ENCODE measurements around the gene WDTC1. TPM values are rescaled to one million over a fixed set of nuclear protein-coding genes. Genes with fewer than 3 reads are reported as not detected.
"Not testable (repeated sequence)": the region's sequence is repeated elsewhere in the genome, so short reads cannot be mapped to it uniquely, and the experiment has no call there.

WDTC1 gene
- total RNA-seq, 1 experiment from 2014 or later = 24.6 TPM

GRCh38 chr1:27285274-27285660 is 50.8 kb downstream of the WDTC1 start:
- CTCF ChIA-PET = interaction anchor here (0.7 to 1.2 kb wide), 3 partner anchors 10 to 281 kb away, joined by 3 to 11 read pairs (median 4); no protein-coding TSS in a partner anchor
- no peak for ATAC-seq
- BruUV-seq (replicated peaks) = no TSS peak
- Histone ChIP-seq H3K27ac (ENCODE audit: low read length) (no peak overlapping the region), H3K36me3 (ENCODE audit: control insufficient read depth, insufficient read depth, low read length) (no peaks in the 10 kb centered on the region), H3K4me1 (ENCODE audit: control insufficient read depth, insufficient read depth, low read length) (no peaks in the 10 kb centered on the region), H3K9me3 (ENCODE audit: control insufficient read depth, insufficient read depth, low read depth, low read length) (no peaks in the 10 kb centered on the region), H3K27me3 (ENCODE audit: control insufficient read depth, insufficient read depth, low read length) (no peaks in the 10 kb centered on the region), H3K4me3 (ENCODE audit: low read depth in 2 of 2, low read length in 2 of 2) (no peak overlapping the region)
- POLR2A ChIA-PET = no interaction called here
- in situ Hi-C loops (cut with HindIII; ENCODE audit: low pct_unique_long_range_greater_than_20kb, low sequenced_read_pairs) = no loop called here
- no peak for TF ChIP-seq TCF7L2 (IDR thresholded peaks at IDR 0.05; ENCODE audit: low read depth, low read length)
- TF ChIP-seq POLR2AphosphoS5 (IDR thresholded peaks at IDR 0.05; ENCODE audit: low read depth, low read length) = no peak
- TF ChIP-seq REST (IDR thresholded peaks at IDR 0.05; ENCODE audit: insufficient read depth in 1 of 2, low read depth in 2 of 2, low read length in 1 of 2) = no peak
- TF ChIP-seq SIN3A (IDR thresholded peaks at IDR 0.05; ENCODE audit: borderline replicate concordance, insufficient read depth, low read depth, low read length) = no peak
- TF ChIP-seq CTCF (IDR thresholded peaks at IDR 0.05) = no peak
- DNase-seq (ENCODE audit: low read depth, low spot score) = no peak
- intact Hi-C loops (cut with micrococcal nuclease; ENCODE audit: unreplicated experiment) = loop anchor here (10.0 kb wide), 1 partner anchor 240 kb away; no protein-coding TSS in a partner anchor

- POLR2A ChIA-PET = interaction anchor here (0.6 kb wide), 1 partner anchor 64 kb away, joined by 4 read pairs; no protein-coding TSS in a partner anchor
- CTCF ChIA-PET; BruUV-seq (replicated peaks); H3K4me3 ChIP-seq (ENCODE audit: low read depth in 2 of 2, low read length in 2 of 2); H3K27me3 ChIP-seq (ENCODE audit: control insufficient read depth, insufficient read depth, low read length); in situ Hi-C loops (cut with HindIII; ENCODE audit: low pct_unique_long_range_greater_than_20kb, low sequenced_read_pairs); H3K4me1 ChIP-seq (ENCODE audit: control insufficient read depth, insufficient read depth, low read length); H3K9me3 ChIP-seq (ENCODE audit: control insufficient read depth, insufficient read depth, low read depth, low read length); H3K36me3 ChIP-seq (ENCODE audit: control insufficient read depth, insufficient read depth, low read length); H3K27ac ChIP-seq (ENCODE audit: low read length); DNase-seq (ENCODE audit: low read depth, low spot score); ATAC-seq: not testable (repeated sequence)
- intact Hi-C loops (cut with micrococcal nuclease; ENCODE audit: unreplicated experiment) = loop anchor here (10.0 kb wide), 1 partner anchor 241 kb away; no protein-coding TSS in a partner anchor
Observed at GRCh38 chr1:27285821-27286220, 51.4 kb downstream of the WDTC1 start.

GRCh38 chr1:27289125-27289524 is 54.7 kb downstream of the WDTC1 start:
- H3K4me1 ChIP-seq (ENCODE audit: control insufficient read depth, insufficient read depth, low read length); CTCF ChIA-PET; H3K4me3 ChIP-seq (ENCODE audit: low read depth in 2 of 2, low read length in 2 of 2); H3K9me3 ChIP-seq (ENCODE audit: control insufficient read depth, insufficient read depth, low read depth, low read length); H3K27ac ChIP-seq (ENCODE audit: low read length); DNase-seq (ENCODE audit: low read depth, low spot score); ATAC-seq; in situ Hi-C loops (cut with HindIII; ENCODE audit: low pct_unique_long_range_greater_than_20kb, low sequenced_read_pairs); POLR2A ChIA-PET; BruUV-seq (replicated peaks); H3K27me3 ChIP-seq (ENCODE audit: control insufficient read depth, insufficient read depth, low read length); H3K36me3 ChIP-seq (ENCODE audit: control insufficient read depth, insufficient read depth, low read length): not testable (repeated sequence)
- intact Hi-C loops (cut with micrococcal nuclease; ENCODE audit: unreplicated experiment) = loop anchor here (10.0 kb wide), 1 partner anchor 244 kb away; no protein-coding TSS in a partner anchor
